Adrenal gland (tissue), 12 donors: ENCODE data around the gene ZFR. TPM values are rescaled to one million over a fixed set of nuclear protein-coding genes. Genes with fewer than 3 reads are reported as not detected.
A peak's percentile ranks its signal among the peaks of the same experiment; 100 is the strongest.

Experiments used
- DNase-seq, 7 donors: peaks; one replicate each; pipeline ENCODE4 v3.0.0-alpha.2; 2019 to 2020
- H3K27ac ChIP-seq, 5 donors: fragments of 200-600 bp; sonication (generic) in 4 of 5; 1 replicate in 3 of 5; 2 replicates in 2 of 5; pipeline versions ENCODE4 v1.5.1 to v1.8.0; 2016 to 2020; ENCODE audit warnings: mild to moderate bottlenecking in 1 of 5
- H3K27me3 ChIP-seq: fragments of 200-600 bp; 2 replicates; pipeline ENCODE4 v1.8.0; 2021
- H3K36me3 ChIP-seq, 2 donors: fragments of 200-600 bp; replicated peaks in 1 of 2; 1 replicate in 1 of 2; 2 replicates in 1 of 2; pipeline versions ENCODE4 v1.5.1 to v1.8.0; 2018 to 2022
- H3K4me1 ChIP-seq, 2 donors: fragments of 200-600 bp; replicated peaks in 1 of 2; 1 replicate in 1 of 2; 2 replicates in 1 of 2; pipeline versions ENCODE4 v1.5.1 to v1.8.0; 2018 to 2021
- H3K4me3 ChIP-seq, 4 donors: fragments of 200-600 bp; sonication (generic) in 3 of 4; one replicate each; pipeline ENCODE4 v1.5.1; 2016 to 2018
- H3K9me3 ChIP-seq, 3 donors: fragments of 200-600 bp; sonication (generic) in 1 of 3; replicated peaks in 1 of 3; 1 replicate in 2 of 3; 2 replicates in 1 of 3; pipeline versions ENCODE4 v1.5.1 to v1.8.0; 2016 to 2021
- CTCF ChIP-seq, 6 experiments: fragments of 450-650 bp in 4 of 6; fragments of 200-600 bp in 2 of 6; sonication (generic) in 1 of 6; IDR thresholded peaks; 1 replicate in 5 of 6; 2 replicates in 1 of 6; pipeline versions ENCODE4 v1.5.1 to v1.8.0; 2016 to 2021; ENCODE audit warnings: antibody characterized with exemption in 6 of 6, mild to moderate bottlenecking in 2 of 6, moderate library complexity in 1 of 6
- POLR2A ChIP-seq, 2 donors: fragments of 450-650 bp; IDR thresholded peaks; one replicate each; pipeline ENCODE4 v1.6.1; 2017; ENCODE audit warnings: antibody characterized with exemption in 2 of 2, mild to moderate bottlenecking in 2 of 2, moderate library complexity in 1 of 2
- WGBS, 4 donors: extraction: QIAGEN DNeasy Blood & Tissue Kit in 2 of 4; methylation state at CpG; one replicate each; pipeline versions ENCODE4 v1.1.5 to v1.1.7; 2013 to 2017; 5-methylcytosine and 5-hydroxymethylcytosine counted together
- intact Hi-C, 2 donors: fragments of 100-400 bp; cut with DNase I; formaldehyde crosslinking; loops; one replicate each; pipeline versions ENCODE4 v1.14.1 to v1.15.0; 2022 to 2023
- polyA plus RNA-seq, 3 donors: library from polyadenylated mRNA; stranded (reverse); fragments of 200-250 nt in 2 of 3; fragments of 350-450 nt in 1 of 3; fragmentation: Illumina TruSeq in 1 of 3; extraction: RNeasy Lipid Tissue Mini Kit (QIAGEN cat#74804) in 1 of 3; gene quantifications; one replicate each; pipeline ENCODE4 v1.2.3, GENCODE V29; 2013 to 2014
- total RNA-seq, 9 donors: library from RNA; depleted of rRNA in 4 of 9; stranded (reverse); fragments of >200 nt in 4 of 9; fragments of 120-200 nt in 1 of 9; fragmentation: NEBNext Ultra II Directional in 1 of 9; extraction: Animal tissue kit (Norgen Biotek cat#: 25700) in 1 of 9; gene quantifications; one replicate each; pipeline versions ENCODE4 v1.1.0 to v1.2.4, GENCODE V29; 2013 to 2023
- donor health status: healthy with polysubstance abuse.
- donor health status: Bipolar disorder and iron deficiency.
- donor health status: DM: yes; HTN: yes; CAD: no.
- donor health status: DM: no; HTN: no; CAD: no.
- donor health status: DM: no; HTN: no; CAD: no.
- donor health status: DM: yes; HTN: yes; CAD: no.

Gene ZFR
- total and polyA plus RNA-seq, 12 donors, result 29.4 to 154 (median 72.7) TPM

- intact Hi-C loops, result loop anchor here (2.0 to 10.0 kb wide), 3 partner anchors 55 to 97 kb away; no protein-coding TSS in a partner anchor
- no peak overlapping the region for H3K27ac ChIP-seq
Measured at GRCh38 chr5:32329395-32329834, 115.1 kb downstream of the ZFR start.

GRCh38 chr5:32326216-32326772 lies 118.2 kb downstream of the ZFR start:
- Histone ChIP-seq H3K36me3 (no peaks in the 10 kb centered on the region), H3K4me3 (no peak overlapping the region), H3K27me3 (no peaks in the 10 kb centered on the region), H3K9me3 (no peaks in the 10 kb centered on the region), H3K4me1 (peaks cover 0 to 4% of the 10 kb centered on the region in 2 donors), H3K27ac (no peak overlapping the region)
- TF ChIP-seq CTCF (IDR thresholded peaks at IDR 0.05) (no peak), POLR2A (IDR thresholded peaks at IDR 0.05) (no peak)
- intact Hi-C loops, result loop anchor here (5.0 to 10.0 kb wide), 2 partner anchors 51 to 94 kb away; no protein-coding TSS in a partner anchor
- WGBS, 4 donors, result 65 to 95% (median 90%) methylated on average over 3 of the region's 3 CpGs
- DNase-seq, result no peak

More at GRCh38 chr5:32329395-32329834, 115.1 kb downstream of the ZFR start:
- H3K9me3 ChIP-seq, result no peaks in the 10 kb centered on the region
- H3K4me1 ChIP-seq, result peaks cover 0 to 4% of the 10 kb centered on the region in 2 donors
- DNase-seq, result peak; percentile 54 to 88 (median 76)
- H3K36me3 ChIP-seq, result no peaks in the 10 kb centered on the region
- H3K27me3 ChIP-seq, result no peaks in the 10 kb centered on the region
- no peak for TF ChIP-seq POLR2A (IDR thresholded peaks at IDR 0.05)
- peak; percentile 63 to 81 (median 77) for TF ChIP-seq CTCF (IDR thresholded peaks at IDR 0.05)
- no peak overlapping the region for H3K4me3 ChIP-seq
- 34 to 55% (median 37%) methylated on average over 5 to 10 of the region's 10 CpGs for WGBS, 4 donors

GRCh38 chr5:32325616-32326015 lies 118.9 kb downstream of the ZFR start:
- Histone ChIP-seq H3K27me3 (no peaks in the 10 kb centered on the region), H3K9me3 (no peaks in the 10 kb centered on the region), H3K4me1 (peaks cover 0 to 4% of the 10 kb centered on the region in 2 donors), H3K27ac (no peak overlapping the region), H3K4me3 (no peak overlapping the region), H3K36me3 (no peaks in the 10 kb centered on the region)
- no peak for DNase-seq
- intact Hi-C loops, result loop anchor here (5.0 to 10.0 kb wide), 2 partner anchors 51 to 93 kb away; no protein-coding TSS in a partner anchor
- TF ChIP-seq CTCF (IDR thresholded peaks at IDR 0.05) (no peak), POLR2A (IDR thresholded peaks at IDR 0.05) (no peak)
- WGBS, 4 donors, result 78 to 95% (median 91%) methylated on average over 3 to 4 of the region's 4 CpGs

GRCh38 chr5:32325062-32325461 lies 119.5 kb downstream of the ZFR start:
- TF ChIP-seq POLR2A (IDR thresholded peaks at IDR 0.05), result no peak
- TF ChIP-seq CTCF (IDR thresholded peaks at IDR 0.05), result no peak
- WGBS, 4 donors, result 57 to 79% (median 71%) methylated on average over 3 of the region's 3 CpGs

More at GRCh38 chr5:32325062-32325461, 119.5 kb downstream of the ZFR start:
- no peaks in the 10 kb centered on the region for H3K36me3 ChIP-seq
- peaks cover 0 to 3% of the 10 kb centered on the region in 2 donors for H3K4me1 ChIP-seq
- H3K4me3 ChIP-seq, result no peak overlapping the region
- H3K27ac ChIP-seq, result no peak overlapping the region
- intact Hi-C loops, result loop anchor here (5.0 to 10.0 kb wide), 2 partner anchors 50 to 93 kb away; no protein-coding TSS in a partner anchor
- no peak for DNase-seq
- no peaks in the 10 kb centered on the region for H3K9me3 ChIP-seq
- H3K27me3 ChIP-seq, result no peaks in the 10 kb centered on the region
